ENCODE measurements around the gene EGLN3. TPM values are rescaled to one million over a fixed set of nuclear protein-coding genes. Genes with fewer than 3 reads are reported as not detected.

The EGLN3 gene
- total and polyA plus RNA-seq, 2 of the 13 experiments (the other 11 are each of a cell fraction or from before 2014, with no cell fraction given), result 0.18 to 27.3 TPM

GRCh38 chr14:33950320-33951182 lies at the start of gene EGLN3 (continued):
- TF ChIP-seq POLR2AphosphoS5 (IDR thresholded peaks at IDR 0.05; ENCODE audit: low read depth, low read length) (peak; percentile 97), POLR2A (IDR thresholded peaks at IDR 0.05; ENCODE audit: insufficient read depth in 1 of 2, low read depth in 2 of 2, low read length in 2 of 2) (peak in 1 of 2 experiments; percentile 100; a peak in 2 of 4 replicates), ZNF576 (CRISPR knock-in tag; IDR thresholded peaks at IDR 0.05) (no peak), KAT7 (CRISPR knock-in tag; IDR thresholded peaks at IDR 0.05; ENCODE audit: borderline replicate concordance) (peak; percentile 90), SALL2 (CRISPR knock-in tag; IDR thresholded peaks at IDR 0.05) (no peak), ATF7 (IDR thresholded peaks at IDR 0.05) (no peak), ATF7 (CRISPR knock-in tag; IDR thresholded peaks at IDR 0.05) (0 out of 2 replicates have a peak, but pooled peaks have one; percentile 12), MIER2 (CRISPR knock-in tag; IDR thresholded peaks at IDR 0.05) (0 out of 2 replicates have a peak, but pooled peaks have one; percentile 28), ZC3H4 (CRISPR knock-in tag; IDR thresholded peaks at IDR 0.05; ENCODE audit: borderline replicate concordance) (no peak), ZNF878 (CRISPR knock-in tag; IDR thresholded peaks at IDR 0.05) (peak; percentile 92), GFI1 (CRISPR knock-in tag; IDR thresholded peaks at IDR 0.05; ENCODE audit: borderline replicate concordance) (no peak), RORA (CRISPR knock-in tag; IDR thresholded peaks at IDR 0.05) (no peak), PITX1 (CRISPR knock-in tag; IDR thresholded peaks at IDR 0.05) (no peak; the same call in 1 of the 2 replicates), NFE2L1 (CRISPR knock-in tag; IDR thresholded peaks at IDR 0.05; ENCODE audit: borderline replicate concordance) (peak; percentile 41; the same call in 1 of the 2 replicates), ZNF468 (CRISPR knock-in tag; IDR thresholded peaks at IDR 0.05) (no peak), HDAC2 (CRISPR knock-in tag; IDR thresholded peaks at IDR 0.05) (peak; percentile 35; the same call in 1 of the 2 replicates), PREB (CRISPR knock-in tag; IDR thresholded peaks at IDR 0.05) (no peak), MXD4 (CRISPR knock-in tag; IDR thresholded peaks at IDR 0.05) (no peak), STAG1 (CRISPR knock-in tag; IDR thresholded peaks at IDR 0.05) (peak; percentile 22; the same call in 1 of the 2 replicates), FOXA3 (CRISPR knock-in tag; IDR thresholded peaks at IDR 0.05) (peak; percentile 29), ATF2 (CRISPR knock-in tag; IDR thresholded peaks at IDR 0.05) (no peak), ZNF383 (CRISPR knock-in tag; IDR thresholded peaks at IDR 0.05; ENCODE audit: borderline replicate concordance) (0 out of 2 replicates have a peak, but pooled peaks have one; percentile 35), TFDP2 (CRISPR knock-in tag; IDR thresholded peaks at IDR 0.05) (peak; percentile 49), ZNF101 (CRISPR knock-in tag; IDR thresholded peaks at IDR 0.05; ENCODE audit: borderline replicate concordance, low read depth) (no peak), PCBP2 (optimal IDR thresholded peaks at IDR 0.05; ENCODE audit: low read depth, low read length, poor library complexity, severe bottlenecking) (no peak), JARID2 (CRISPR knock-in tag; IDR thresholded peaks at IDR 0.05; ENCODE audit: insufficient replicate concordance) (peak; percentile 52)
